A673 (cell line): Measurements from ENCODE around the gene RNF220.

Experiments used
- CTCF ChIP-seq: fragments of 300-800, 200-600 bp; sonication (generic); conservative IDR thresholded peaks from 2 replicates; pipeline ENCODE4 v1.5.1; 2017; ENCODE audit warnings: low read depth, mild to moderate bottlenecking, antibody characterized with exemption, low read length, moderate library complexity, mixed read lengths
- EZH2 ChIP-seq: fragments of 200-600 bp; sonication (generic); IDR thresholded peaks from 2 replicates; pipeline ENCODE4 v1.6.1; 2017; ENCODE audit warnings: borderline replicate concordance, low read depth, mild to moderate bottlenecking, mixed read lengths, antibody characterized with exemption, low read length; ENCODE audit not compliant: poor library complexity, severe bottlenecking

DNA sequence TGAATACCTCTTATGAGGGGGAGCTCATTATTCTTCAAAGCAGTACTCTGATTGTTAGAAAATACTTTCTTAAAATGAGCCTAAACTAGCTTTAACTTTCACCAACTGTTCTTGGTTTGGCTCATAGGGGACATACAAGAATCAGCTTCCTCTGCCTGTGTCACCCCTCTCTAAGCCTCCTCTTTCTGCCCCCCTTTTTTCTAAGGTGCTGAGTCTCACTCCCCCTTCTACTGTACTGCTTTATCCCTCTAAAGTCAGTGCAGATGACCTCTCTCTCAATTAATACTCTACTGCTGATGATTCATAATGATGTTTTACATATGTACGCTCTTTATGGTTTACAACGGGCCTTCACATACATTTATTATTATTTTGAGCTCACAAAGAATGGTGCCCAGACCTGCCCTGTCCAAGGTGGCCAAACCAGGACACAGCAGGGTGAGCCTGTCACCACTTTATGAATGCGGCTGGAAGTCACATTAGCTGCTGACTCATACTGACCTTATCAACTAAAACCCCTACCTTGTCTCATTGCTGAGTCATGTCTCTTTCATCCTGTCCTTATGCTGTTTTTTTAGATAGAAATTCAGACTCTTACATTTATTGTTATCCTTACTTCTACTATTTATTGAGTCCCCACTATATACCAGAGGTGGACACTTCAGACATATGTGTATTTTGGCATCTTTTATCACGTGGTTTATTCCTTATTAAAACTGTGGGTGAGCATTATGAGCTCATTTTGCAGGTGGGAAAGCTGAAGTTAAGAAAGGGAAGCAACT is 126.9 kb downstream of the RNF220 start:
- no peak for TF ChIP-seq CTCF
- TF ChIP-seq EZH2, result no peak
